Small intestine (tissue), 7 donors: ENCODE measurements around the gene RASL10A. TPM values are rescaled to one million over a fixed set of nuclear protein-coding genes. Genes with fewer than 3 reads are reported as not detected.

Experiments
- DNase-seq, 2 donors: peaks; one replicate each; pipeline versions ENCODE4 v3.0.0 to v3.0.0-alpha.2; 2013
- FAIRE-seq: peaks from 2 replicates; lab custom pipeline; 2012; peaks lifted over from hg19 to GRCh38; lab: Jason Lieb, UNC
- H3K27ac ChIP-seq, 3 donors: one replicate each; pipeline ENCODE4 v1.5.1; 2013; ENCODE audit warnings: low read length in 2 of 3, mild to moderate bottlenecking in 2 of 3, control low read depth in 1 of 3, inconsistent platforms in 1 of 3, low read depth in 1 of 3, moderate library complexity in 1 of 3
- H3K27me3 ChIP-seq, 3 donors: one replicate each; pipeline ENCODE4 v1.6.1; 2013; ENCODE audit warnings: low read length in 3 of 3, inconsistent platforms in 1 of 3; ENCODE audit not compliant: control insufficient read depth in 3 of 3, insufficient read depth in 3 of 3
- H3K36me3 ChIP-seq, 3 donors: one replicate each; pipeline ENCODE4 v1.6.1; 2013; ENCODE audit warnings: low read length in 3 of 3, inconsistent platforms in 1 of 3, low read depth in 1 of 3, mild to moderate bottlenecking in 1 of 3, moderate library complexity in 1 of 3; ENCODE audit not compliant: control insufficient read depth in 3 of 3, insufficient read depth in 2 of 3
- H3K4me1 ChIP-seq, 3 donors: one replicate each; pipeline ENCODE4 v1.6.1; 2013; ENCODE audit warnings: low read length in 2 of 3, inconsistent platforms in 1 of 3, low read depth in 1 of 3, mild to moderate bottlenecking in 1 of 3, moderate library complexity in 1 of 3; ENCODE audit not compliant: control insufficient read depth in 3 of 3, insufficient read depth in 2 of 3
- H3K4me3 ChIP-seq, 3 donors: one replicate each; pipeline ENCODE4 v1.5.1; 2013; ENCODE audit warnings: low read length in 3 of 3, control low read depth in 1 of 3, inconsistent platforms in 1 of 3, low read depth in 1 of 3, mild to moderate bottlenecking in 1 of 3, moderate library complexity in 1 of 3
- H3K9me3 ChIP-seq, 2 donors: one replicate each; pipeline ENCODE4 v1.6.1; 2013; ENCODE audit warnings: low read depth in 1 of 2, low read length in 1 of 2; ENCODE audit not compliant: control insufficient read depth in 2 of 2, insufficient read depth in 1 of 2
- WGBS, 3 donors: extraction: QIAGEN DNeasy Blood & Tissue Kit; methylation state at CpG; one replicate each; pipeline ENCODE4 v1.1.7; 2013; 5-methylcytosine and 5-hydroxymethylcytosine counted together
- polyA plus RNA-seq, 4 donors: library from polyadenylated mRNA; stranded (reverse) in 3 of 4; unstranded in 1 of 4; fragments of 200-250 nt in 3 of 4; fragments of 120-200 nt in 1 of 4; gene quantifications; one replicate each; pipeline versions ENCODE4 v1.2.1 to v1.2.3, GENCODE V29; 2013
- donor health status: healthy with polysubstance abuse.
- donor health status: control.
- donor health status: control.
- donor health status: Bipolar disorder and iron deficiency.
- donor health status: healthy.

RASL10A gene
- polyA plus RNA-seq, 4 donors: 0.74 to 4.1 (median 3.8) TPM

GRCh38 chr22:29269230-29269604 is 46.3 kb downstream of the RASL10A start:
- peak overlapping the region; percentile 70 to 98 (median 90) for H3K4me3 ChIP-seq
- no peaks in the 10 kb centered on the region for H3K9me3 ChIP-seq
- peak overlapping the region; percentile 89 to 98 (median 92) for H3K27ac ChIP-seq
- H3K36me3 ChIP-seq: peaks cover 5 to 28% (median 7%) of the 10 kb centered on the region in 3 donors
- H3K4me1 ChIP-seq: peaks cover 2 to 33% (median 11%) of the 10 kb centered on the region in 3 donors
- WGBS, 3 donors: 0 to 1% (median 0%) methylated on average over 14 of the region's 14 CpGs
- FAIRE-seq (no peak), DNase-seq (peak in 1 of 2 donors; percentile 20)
- H3K27me3 ChIP-seq: no peaks in the 10 kb centered on the region

GRCh38 chr22:29268511-29269229 is 46.8 kb downstream of the RASL10A start:
- WGBS, 3 donors: 0 to 1% (median 1%) methylated on average over 36 to 51 of the region's 51 CpGs
- FAIRE-seq: no peak
- H3K4me3 ChIP-seq: peak overlapping the region; percentile 70 to 98 (median 90)

GRCh38 chr22:29267858-29268510 is 47.5 kb downstream of the RASL10A start, which contains the start of the genes EWSR1 and RHBDD3:
EWSR1 (plus strand) TSS chr22:29268268; CDS start chr22:29268337, 69 bp downstream.
RHBDD3 (minus strand) TSS chr22:29267981; CDS start chr22:29265626, 2,355 bp downstream.
- DNase-seq (peak; percentile 95 to 98), FAIRE-seq (no peak)
- Histone ChIP-seq H3K27ac (peak within 1 kb of the TSS; percentile 89 to 98 (median 92)), H3K4me3 (peak within 1 kb of the TSS; percentile 70 to 98 (median 90)), H3K9me3 (no peaks in the 10 kb centered on the region), H3K36me3 (peaks cover 3 to 33% (median 7%) of the 10 kb centered on the region in 3 donors), H3K4me1 (peaks cover 2 to 33% (median 11%) of the 10 kb centered on the region in 3 donors), H3K27me3 (no peaks in the 10 kb centered on the region)
- WGBS, 3 donors: 0 to 1% (median 0%) methylated on average over 59 to 67 of the region's 67 CpGs

More at GRCh38 chr22:29268511-29269229, 46.8 kb downstream of the RASL10A start:
- Histone ChIP-seq H3K27me3 (no peaks in the 10 kb centered on the region), H3K4me1 (peaks cover 2 to 33% (median 11%) of the 10 kb centered on the region in 3 donors), H3K36me3 (peaks cover 3 to 32% (median 7%) of the 10 kb centered on the region in 3 donors), H3K27ac (peak overlapping the region; percentile 89 to 98 (median 92)), H3K9me3 (no peaks in the 10 kb centered on the region)
- peak; percentile 34 to 76 for DNase-seq

- Histone ChIP-seq H3K4me3 (peak overlapping the region; percentile 70 to 98 (median 90)), H3K27ac (peak overlapping the region; percentile 24 to 98 (median 92)), H3K4me1 (peaks cover 2 to 28% (median 11%) of the 10 kb centered on the region in 3 donors), H3K27me3 (no peaks in the 10 kb centered on the region), H3K36me3 (peaks cover 0 to 34% (median 4%) of the 10 kb centered on the region in 3 donors), H3K9me3 (no peaks in the 10 kb centered on the region)
- FAIRE-seq (no peak), DNase-seq (no peak)
- WGBS, 3 donors: 0% methylated on average over 21 to 32 of the region's 32 CpGs
Observed at GRCh38 chr22:29267462-29267857, 48.0 kb downstream of the RASL10A start.

GRCh38 chr22:29266564-29267461 is 48.7 kb downstream of the RASL10A start:
- Histone ChIP-seq H3K4me3 (peak overlapping the region; percentile 70 to 98 (median 90)), H3K27ac (peak overlapping the region in 2 of 3 donors; percentile 92 to 98), H3K36me3 (peaks cover 0 to 35% (median 3%) of the 10 kb centered on the region in 3 donors), H3K9me3 (no peaks in the 10 kb centered on the region), H3K27me3 (no peaks in the 10 kb centered on the region), H3K4me1 (peaks cover 2 to 23% (median 11%) of the 10 kb centered on the region in 3 donors)
- 18 to 24% (median 18%) methylated on average over 12 to 13 of the region's 13 CpGs for WGBS, 3 donors
- FAIRE-seq (no peak), DNase-seq (no peak)

- DNase-seq (no peak), FAIRE-seq (no peak)
- Histone ChIP-seq H3K4me1 (peaks cover 2 to 15% (median 4%) of the 10 kb centered on the region in 3 donors), H3K9me3 (no peaks in the 10 kb centered on the region), H3K27ac (no peak overlapping the region), H3K27me3 (no peaks in the 10 kb centered on the region), H3K4me3 (no peak overlapping the region), H3K36me3 (peaks cover 0 to 43% (median 3%) of the 10 kb centered on the region in 3 donors)
- WGBS, 3 donors: 41 to 66% (median 59%) methylated on average over 4 of the region's 4 CpGs
Observed at GRCh38 chr22:29265929-29266328, 49.6 kb downstream of the RASL10A start.

- DNase-seq (no peak), FAIRE-seq (no peak)
- no peaks in the 10 kb centered on the region for H3K27me3 ChIP-seq
- no peaks in the 10 kb centered on the region for H3K9me3 ChIP-seq
- H3K4me1 ChIP-seq: peaks cover 2 to 12% (median 3%) of the 10 kb centered on the region in 3 donors
- peaks cover 0 to 48% (median 3%) of the 10 kb centered on the region in 3 donors for H3K36me3 ChIP-seq
- no peak overlapping the region for H3K27ac ChIP-seq
- H3K4me3 ChIP-seq: no peak overlapping the region
- 92 to 95% (median 94%) methylated on average over 7 of the region's 7 CpGs for WGBS, 3 donors
Observed at GRCh38 chr22:29265305-29265704, 50.2 kb downstream of the RASL10A start.
